H1 (cell line): ENCODE data around the gene DOK6. TPM values are rescaled to one million over a fixed set of nuclear protein-coding genes. Genes with fewer than 3 reads are reported as not detected.

Experiments used
- CTCF ChIA-PET: fragments of 300-600 bp; sonication (Branson Sonifier 250); formaldehyde crosslinking; loops from one replicate; lab custom pipeline; 2021; ENCODE audit not compliant: partially characterized antibody; lab: Charles Lee
- POLR2A ChIA-PET: fragments of 300-600 bp; sonication (Branson Sonifier 250); formaldehyde crosslinking; loops from one replicate; lab custom pipeline; 2021; ENCODE audit warnings: inconsistent platforms; ENCODE audit not compliant: partially characterized antibody; lab: Charles Lee
- DNase-seq, 2 experiments: peaks; one replicate each; pipeline versions ENCODE4 v3.0.0 to v3.0.0-alpha.2; 2010 to 2022; ENCODE audit warnings: low spot score in 2 of 2, low read depth in 1 of 2, mixed read lengths in 1 of 2
- FAIRE-seq: peaks from 2 replicates; lab custom pipeline; 2011; peaks lifted over from hg19 to GRCh38; lab: Jason Lieb, UNC
- H2AFZ ChIP-seq: 2 replicates; pipeline ENCODE4 v1.8.1; 2012; ENCODE audit warnings: low read length, inconsistent platforms
- H2AK5ac ChIP-seq: 2 replicates; pipeline ENCODE4 v1.6.1; 2013; ENCODE audit warnings: low read depth, low read length
- H2BK120ac ChIP-seq: replicated peaks from 2 replicates; pipeline ENCODE3; 2013; ENCODE audit warnings: low read depth, low read length, inconsistent platforms
- H2BK12ac ChIP-seq: 2 replicates; pipeline ENCODE4 v1.6.1; 2013; ENCODE audit warnings: low read depth, low read length
- H2BK15ac ChIP-seq: 2 replicates; pipeline ENCODE4 v1.6.1; 2013; ENCODE audit warnings: low read length
- H2BK20ac ChIP-seq: 2 replicates; pipeline ENCODE4 v1.6.1; 2013; ENCODE audit warnings: low read length
- H2BK5ac ChIP-seq: 2 replicates; pipeline ENCODE4 v1.6.1; 2013; ENCODE audit warnings: low read depth, low read length
- H3K14ac ChIP-seq: 2 replicates; pipeline ENCODE4 v1.6.1; 2013; ENCODE audit warnings: inconsistent platforms; ENCODE audit not compliant: insufficient read length
- H3K18ac ChIP-seq: 2 replicates; pipeline ENCODE4 v1.6.1; 2013; ENCODE audit warnings: low read length; ENCODE audit errors: extremely low read depth
- H3K23ac ChIP-seq: 2 replicates; pipeline ENCODE4 v1.6.1; 2013; ENCODE audit warnings: inconsistent platforms; ENCODE audit not compliant: insufficient read length
- H3K23me2 ChIP-seq: 2 replicates; pipeline ENCODE4 v1.6.1; 2013; ENCODE audit warnings: low read depth, low read length
- H3K27ac ChIP-seq: 2 replicates; pipeline ENCODE4 v1.6.1; 2011; ENCODE audit warnings: low read depth, low read length, inconsistent platforms
- H3K27me3 ChIP-seq, 4 experiments: replicated peaks in 1 of 4; 1 replicate in 1 of 4; 2 replicates in 3 of 4; pipeline versions ENCODE4 v1.6.1 to v1.8.1; 2011 to 2013; ENCODE audit warnings: low read length in 3 of 4, mild to moderate bottlenecking in 3 of 4, inconsistent platforms in 2 of 4, mixed read lengths in 2 of 4, moderate library complexity in 1 of 4; ENCODE audit not compliant: control insufficient read depth in 3 of 4, insufficient read depth in 3 of 4; ENCODE audit errors: extremely low read depth in 1 of 4
- H3K36me3 ChIP-seq, 4 experiments: 2 replicates each; pipeline versions ENCODE4 v1.6.1 to v1.8.1; 2011 to 2013; ENCODE audit warnings: mild to moderate bottlenecking in 4 of 4, low read length in 3 of 4, moderate library complexity in 2 of 4, control low read depth in 1 of 4, inconsistent platforms in 1 of 4; ENCODE audit not compliant: insufficient read depth in 4 of 4, control insufficient read depth in 2 of 4
- H3K4ac ChIP-seq: replicated peaks from 2 replicates; pipeline ENCODE3; 2013; ENCODE audit warnings: low read length, low read depth, mixed read lengths, inconsistent platforms; ENCODE audit not compliant: insufficient read length
- H3K4me1 ChIP-seq, 4 experiments: replicated peaks in 1 of 4; 1 replicate in 1 of 4; 2 replicates in 3 of 4; pipeline versions ENCODE4 v1.6.1 to v1.8.1; 2011 to 2013; ENCODE audit warnings: low read length in 3 of 4, inconsistent platforms in 2 of 4, mixed read lengths in 1 of 4; ENCODE audit not compliant: insufficient read depth in 4 of 4, control insufficient read depth in 3 of 4
- H3K4me2 ChIP-seq, 2 experiments: 2 replicates each; pipeline versions ENCODE4 v1.6.1 to v1.8.1; 2011 to 2013; ENCODE audit warnings: low read depth in 2 of 2, low read length in 2 of 2, control low read depth in 1 of 2, inconsistent platforms in 1 of 2, mild to moderate bottlenecking in 1 of 2; ENCODE audit not compliant: insufficient read depth in 1 of 2
- H3K4me3 ChIP-seq, 4 experiments: fragments of 200-600, 300-600 bp in 1 of 4; sonication (generic), shearing (Covaris generic), sonication (Bioruptor Twin) in 1 of 4; 2 replicates each; pipeline versions ENCODE4 v1.5.1 to v1.8.1; 2011 to 2016; ENCODE audit warnings: low read length in 4 of 4, low read depth in 3 of 4, control low read depth in 2 of 4, inconsistent platforms in 2 of 4, mild to moderate bottlenecking in 2 of 4, mixed read lengths in 1 of 4, moderate library complexity in 1 of 4; ENCODE audit not compliant: insufficient read depth in 2 of 4; ENCODE audit errors: extremely low read depth in 1 of 4
- H3K56ac ChIP-seq: replicated peaks from 2 replicates; pipeline ENCODE3; 2013; ENCODE audit warnings: low read depth, mild to moderate bottlenecking, mixed read lengths, low read length, inconsistent platforms; ENCODE audit not compliant: insufficient read length
- H3K79me1 ChIP-seq: 2 replicates; pipeline ENCODE4 v1.6.1; 2013; ENCODE audit warnings: low read depth, low read length, control low read depth
- H3K79me2 ChIP-seq, 2 experiments: 2 replicates each; pipeline versions ENCODE4 v1.6.1 to v1.8.1; 2012 to 2013; ENCODE audit warnings: low read length in 2 of 2, mild to moderate bottlenecking in 2 of 2, inconsistent platforms in 1 of 2; ENCODE audit not compliant: insufficient read depth in 2 of 2, control insufficient read depth in 1 of 2
- H3K9ac ChIP-seq, 4 experiments: replicated peaks in 1 of 4; 1 replicate in 1 of 4; 2 replicates in 3 of 4; pipeline versions ENCODE4 v1.6.1 to v1.8.1; 2011 to 2013; ENCODE audit warnings: low read depth in 3 of 4, low read length in 3 of 4, control low read depth in 2 of 4, mild to moderate bottlenecking in 2 of 4, moderate library complexity in 2 of 4, inconsistent platforms in 1 of 4; ENCODE audit errors: extremely low read depth in 1 of 4
- H3K9me3 ChIP-seq, 2 experiments: 2 replicates each; pipeline versions ENCODE4 v1.6.1 to v1.8.1; 2012 to 2013; ENCODE audit warnings: mild to moderate bottlenecking in 2 of 2, moderate library complexity in 2 of 2, control low read depth in 1 of 2, inconsistent platforms in 1 of 2, low read depth in 1 of 2, low read length in 1 of 2, mixed read lengths in 1 of 2; ENCODE audit not compliant: insufficient read depth in 2 of 2
- H4K20me1 ChIP-seq, 2 experiments: replicated peaks in 1 of 2; 2 replicates each; pipeline versions ENCODE3 to v1.8.1; 2011 to 2013; ENCODE audit warnings: inconsistent platforms in 2 of 2, low read length in 2 of 2, mild to moderate bottlenecking in 1 of 2; ENCODE audit not compliant: insufficient read depth in 2 of 2, control insufficient read depth in 1 of 2
- H4K5ac ChIP-seq: 2 replicates; pipeline ENCODE4 v1.6.1; 2013; ENCODE audit warnings: low read length, low read depth, mixed read lengths, inconsistent platforms; ENCODE audit not compliant: insufficient read length
- H4K8ac ChIP-seq: 2 replicates; pipeline ENCODE4 v1.8.0; 2013; ENCODE audit warnings: mild to moderate bottlenecking, moderate library complexity, low read length, inconsistent platforms; ENCODE audit not compliant: insufficient read depth; ENCODE audit errors: extremely low read depth
- H4K91ac ChIP-seq: replicated peaks from 2 replicates; pipeline ENCODE3; 2013; ENCODE audit warnings: low read length, mixed read lengths, inconsistent platforms; ENCODE audit not compliant: insufficient read length
- CHD2 ChIP-seq: IDR thresholded peaks from 2 replicates; pipeline ENCODE4 v1.6.1; 2012; ENCODE audit warnings: low read length, improper control_type of control experiment
- CREB1 ChIP-seq: IDR thresholded peaks from 2 replicates; pipeline ENCODE4 v1.6.1; 2012; ENCODE audit warnings: inconsistent platforms
- EGR1 ChIP-seq: IDR thresholded peaks from 2 replicates; pipeline ENCODE4 v1.6.1; 2011; ENCODE audit warnings: low read depth, low read length, borderline replicate concordance
- GABPA ChIP-seq: IDR thresholded peaks from 2 replicates; pipeline ENCODE4 v1.6.1; 2011; ENCODE audit warnings: mild to moderate bottlenecking, low read length, moderate library complexity, borderline replicate concordance; ENCODE audit not compliant: insufficient read depth
- HDAC2 ChIP-seq, 2 experiments: fragments of 300-600 bp in 1 of 2; sonication (generic) in 1 of 2; IDR thresholded peaks; 2 replicates each; pipeline ENCODE4 v1.6.1; 2011 to 2012; ENCODE audit warnings: low read depth in 2 of 2, low read length in 2 of 2, mild to moderate bottlenecking in 2 of 2, moderate library complexity in 2 of 2, borderline replicate concordance in 1 of 2, inconsistent platforms in 1 of 2
- JUN ChIP-seq: IDR thresholded peaks from 2 replicates; pipeline ENCODE4 v1.6.1; 2011; ENCODE audit warnings: low read depth, mild to moderate bottlenecking, improper control_type of control experiment, low read length
- JUND ChIP-seq: IDR thresholded peaks from 2 replicates; pipeline ENCODE4 v1.6.1; 2011; ENCODE audit warnings: mild to moderate bottlenecking, improper control_type of control experiment, low read length
- KDM1A ChIP-seq: fragments of 200-600, 300-600 bp; sonication (generic); IDR thresholded peaks from 2 replicates; pipeline ENCODE4 v1.7.1; 2016; ENCODE audit warnings: mild to moderate bottlenecking, low read length, borderline replicate concordance
- PHF8 ChIP-seq: fragments of 200-600 bp; sonication (generic); conservative IDR thresholded peaks from 2 replicates; pipeline ENCODE4 v1.7.1; 2012; ENCODE audit warnings: low read depth, mild to moderate bottlenecking, inconsistent platforms, low read length, moderate library complexity
- POLR2A ChIP-seq, 2 experiments: IDR thresholded peaks; 1 replicate in 1 of 2; 2 replicates in 1 of 2; pipeline ENCODE4 v1.6.1; 2011; ENCODE audit warnings: low read depth in 2 of 2, low read length in 2 of 2, mild to moderate bottlenecking in 2 of 2; ENCODE audit errors: control extremely low read depth in 1 of 2
- SAP30 ChIP-seq: fragments of 300-600 bp; sonication (generic); IDR thresholded peaks from 2 replicates; pipeline ENCODE4 v1.7.1; 2012; ENCODE audit warnings: low read length, moderate library complexity, mild to moderate bottlenecking, inconsistent platforms; ENCODE audit not compliant: insufficient read depth, insufficient replicate concordance
- TAF7 ChIP-seq: optimal IDR thresholded peaks from 2 replicates; pipeline ENCODE3; 2011; ENCODE audit warnings: low read depth, mild to moderate bottlenecking, inconsistent platforms, low read length, moderate library complexity, borderline replicate concordance
- TBP ChIP-seq: IDR thresholded peaks from 2 replicates; pipeline ENCODE4 v1.6.1; 2011; ENCODE audit warnings: low read depth, low read length, improper control_type of control experiment
- USF2 ChIP-seq: IDR thresholded peaks from 2 replicates; pipeline ENCODE4 v1.6.1; 2011; ENCODE audit warnings: low read length, improper control_type of control experiment
- WGBS, 2 experiments: shearing (Covaris generic) in 1 of 2; methylation state at CpG; one replicate each; pipeline versions ENCODE4 v1.1.6 to v1.1.7; 2013 to 2015; ENCODE audit warnings: low lambda C conversion rate in 2 of 2, mixed read lengths in 2 of 2, inconsistent platforms in 1 of 2, low coverage in 1 of 2, missing lambda C conversion rate in 1 of 2; ENCODE audit not compliant: insufficient replicate concordance in 2 of 2, insufficient coverage in 1 of 2, insufficient read length in 1 of 2; ENCODE audit errors: extremely low coverage in 1 of 2, missing lambda C conversion rate in 1 of 2; 5-methylcytosine and 5-hydroxymethylcytosine counted together
- polyA plus RNA-seq, 7 experiments: library from polyadenylated mRNA; depleted of rRNA in 3 of 7; stranded (reverse) in 5 of 7; unstranded in 2 of 7; fragments of >200 nt in 5 of 7; fragments of 200-250 nt in 2 of 7; gene quantifications; 1 replicate in 5 of 7; 2 replicates in 1 of 7; 4 replicates in 1 of 7; pipeline versions ENCODE4 v1.2.1 to v1.2.3, GENCODE V29; 2011 to 2013; ENCODE audit warnings: missing spikeins in 2 of 7, mixed read lengths in 2 of 7
- total RNA-seq: library from RNA; stranded (reverse); fragmentation: NEBNext Ultra II Directional; extraction: Animal tissue kit (Norgen Biotek cat#: 25700); gene quantifications from 2 replicates; pipeline ENCODE4 v1.2.1, GENCODE V29; 2021

Gene DOK6
- total and polyA plus RNA-seq, 2 of the 8 experiments (the other 6 are each of a cell fraction or from before 2014, with no cell fraction given): 0.33 to 0.50 TPM

- no peak overlapping the region for H3K14ac ChIP-seq
- H3K79me1 ChIP-seq: no peaks in the 10 kb centered on the region
- H2BK5ac ChIP-seq: no peak overlapping the region
- no peak overlapping the region for H3K4me3 ChIP-seq
- WGBS, 2 experiments: 74% methylated on average over 2 of the region's 2 CpGs; no CpG with 5 or more reads in 1 of the 2 experiments
- H3K23me2 ChIP-seq: no peaks in the 10 kb centered on the region
- H3K27ac ChIP-seq: no peak overlapping the region
- no peaks in the 10 kb centered on the region for H3K36me3 ChIP-seq
- H3K56ac ChIP-seq: no peak overlapping the region
- H4K5ac ChIP-seq: no peak overlapping the region
- H2BK12ac ChIP-seq: no peak overlapping the region
- DNase-seq (no peak), FAIRE-seq (no peak)
- CTCF ChIA-PET: interaction anchor here (0.7 to 1.2 kb wide), 3 partner anchors 19 to 373 kb away, joined by 3 read pairs; no protein-coding TSS in a partner anchor
- H2AFZ ChIP-seq: no peak overlapping the region
- POLR2A ChIA-PET: no interaction called here
- H3K4me1 ChIP-seq: 0 out of 7 replicates have a peak, but pooled peaks cover 0 to 2% (median 0%) of the 10 kb centered on the region in 4 experiments
- no peak overlapping the region for H2AK5ac ChIP-seq
- no peaks in the 10 kb centered on the region for H3K27me3 ChIP-seq
- no peak overlapping the region for H3K9ac ChIP-seq
- no peak overlapping the region for H2BK15ac ChIP-seq
- no peaks in the 10 kb centered on the region for H4K20me1 ChIP-seq
- no peak overlapping the region for H2BK120ac ChIP-seq
- H3K18ac ChIP-seq: no peak overlapping the region
- H3K4ac ChIP-seq: no peak overlapping the region
- no peak overlapping the region for H3K4me2 ChIP-seq
- no peaks in the 10 kb centered on the region for H3K79me2 ChIP-seq
- no peaks in the 10 kb centered on the region for H3K9me3 ChIP-seq
- no peak overlapping the region for H4K8ac ChIP-seq
- H2BK20ac ChIP-seq: no peak overlapping the region
- no peak overlapping the region for H3K23ac ChIP-seq
- no peak overlapping the region for H4K91ac ChIP-seq
- no peak for TF ChIP-seq KDM1A
- no peak for TF ChIP-seq TAF7
- no peak for TF ChIP-seq CHD2
- TF ChIP-seq JUND: no peak
- no peak for TF ChIP-seq HDAC2 (IDR thresholded peaks at IDR 0.05; ENCODE audit: borderline replicate concordance in 1 of 2, low read depth in 2 of 2, low read length in 2 of 2)
- TF ChIP-seq SAP30: no peak
- TF ChIP-seq TBP: no peak
- TF ChIP-seq JUN: no peak
- TF ChIP-seq CREB1: no peak
- TF ChIP-seq POLR2A (IDR thresholded peaks at IDR 0.05; ENCODE audit: control extremely low read depth in 1 of 2, low read depth in 2 of 2, low read length in 2 of 2): no peak
- TF ChIP-seq EGR1: no peak
- TF ChIP-seq PHF8: no peak
- TF ChIP-seq GABPA: no peak
- no peak for TF ChIP-seq USF2
These were observed 258.0 kb downstream of the DOK6 start for GRCh38 chr18:69658685-69659084.
